Renal cortex interstitium (tissue), 11 donors: ENCODE data around the gene PRSS2. TPM values are rescaled to one million over a fixed set of nuclear protein-coding genes. Genes with fewer than 3 reads are reported as not detected.

ENCODE experiments used
- DNase-seq, 11 donors: peaks; one replicate each; pipeline ENCODE4 v3.0.0-alpha.2; 2013; ENCODE audit warnings: low read depth in 9 of 11, low spot score in 4 of 11; ENCODE audit errors: extremely low read depth in 1 of 11
- polyA plus RNA-seq, 3 donors: library from polyadenylated mRNA; unstranded; fragments of 120-200 nt; gene quantifications; one replicate each; pipeline ENCODE4 v1.2.1, GENCODE V29; 2013; ENCODE audit not compliant: insufficient read length in 3 of 3

The PRSS2 gene
- polyA plus RNA-seq, 3 donors = not detected

DNA sequence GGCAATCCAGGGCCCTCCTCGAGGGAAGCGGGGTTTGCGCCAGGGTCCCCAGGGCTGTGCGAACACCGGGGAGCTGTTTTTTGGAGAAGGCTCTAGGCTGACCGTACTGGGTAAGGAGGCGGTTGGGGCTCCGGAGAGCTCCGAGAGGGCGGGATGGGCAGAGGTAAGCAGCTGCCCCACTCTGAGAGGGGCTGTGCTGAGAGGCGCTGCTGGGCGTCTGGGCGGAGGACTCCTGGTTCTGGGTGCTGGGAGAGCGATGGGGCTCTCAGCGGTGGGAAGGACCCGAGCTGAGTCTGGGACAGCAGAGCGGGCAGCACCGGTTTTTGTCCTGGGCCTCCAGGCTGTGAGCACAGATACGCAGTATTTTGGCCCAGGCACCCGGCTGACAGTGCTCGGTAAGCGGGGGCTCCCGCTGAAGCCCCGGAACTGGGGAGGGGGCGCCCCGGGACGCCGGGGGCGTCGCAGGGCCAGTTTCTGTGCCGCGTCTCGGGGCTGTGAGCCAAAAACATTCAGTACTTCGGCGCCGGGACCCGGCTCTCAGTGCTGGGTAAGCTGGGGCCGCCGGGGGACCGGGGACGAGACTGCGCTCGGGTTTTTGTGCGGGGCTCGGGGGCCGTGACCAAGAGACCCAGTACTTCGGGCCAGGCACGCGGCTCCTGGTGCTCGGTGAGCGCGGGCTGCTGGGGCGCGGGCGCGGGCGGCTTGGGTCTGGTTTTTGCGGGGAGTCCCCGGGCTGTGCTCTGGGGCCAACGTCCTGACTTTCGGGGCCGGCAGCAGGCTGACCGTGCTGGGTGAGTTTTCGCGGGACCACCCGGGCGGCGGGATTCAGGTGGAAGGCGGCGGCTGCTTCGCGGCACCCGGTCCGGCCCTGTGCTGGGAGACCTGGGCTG lies 26.0 kb downstream of the PRSS2 start:
- no peak for DNase-seq

DNA sequence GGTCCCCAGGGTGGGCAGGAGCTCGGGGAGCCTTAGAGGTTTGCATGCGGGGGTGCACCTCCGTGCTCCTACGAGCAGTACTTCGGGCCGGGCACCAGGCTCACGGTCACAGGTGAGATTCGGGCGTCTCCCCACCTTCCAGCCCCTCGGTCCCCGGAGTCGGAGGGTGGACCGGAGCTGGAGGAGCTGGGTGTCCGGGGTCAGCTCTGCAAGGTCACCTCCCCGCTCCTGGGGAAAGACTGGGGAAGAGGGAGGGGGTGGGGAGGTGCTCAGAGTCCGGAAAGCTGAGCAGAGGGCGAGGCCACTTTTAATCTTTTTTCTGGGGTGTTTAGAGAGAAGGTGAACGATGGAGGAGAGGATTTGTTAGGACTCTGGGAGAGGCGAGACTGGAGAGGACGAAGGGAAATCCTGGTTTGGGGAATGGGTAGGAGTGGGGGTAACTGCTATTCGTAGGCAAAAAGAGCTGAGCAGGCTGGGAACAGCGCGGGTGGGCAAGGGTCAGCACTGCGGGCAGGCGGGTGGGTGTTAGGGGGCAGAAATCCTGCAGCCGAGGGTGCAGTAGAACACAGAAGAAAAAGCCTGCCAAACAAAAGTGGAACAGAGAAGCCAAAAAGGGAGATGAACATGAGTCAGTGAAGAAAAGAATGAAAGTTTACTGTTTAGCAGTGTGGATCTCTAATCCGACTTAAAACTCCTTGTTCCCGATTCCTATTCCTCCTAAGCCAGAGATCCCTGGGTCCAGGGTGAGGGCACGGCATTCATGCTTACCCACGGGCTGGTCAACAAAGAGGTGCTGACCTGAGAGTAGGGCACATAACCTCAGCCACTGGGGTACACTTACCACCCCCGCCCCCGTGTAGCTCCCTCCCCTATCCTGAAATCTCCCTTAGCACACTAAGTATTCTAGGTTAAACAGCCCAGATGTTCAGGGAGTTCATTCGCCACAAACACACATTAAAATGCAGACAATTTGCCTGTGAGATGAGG lies 26.9 kb downstream of the PRSS2 start:
- DNase-seq = no peak

DNA sequence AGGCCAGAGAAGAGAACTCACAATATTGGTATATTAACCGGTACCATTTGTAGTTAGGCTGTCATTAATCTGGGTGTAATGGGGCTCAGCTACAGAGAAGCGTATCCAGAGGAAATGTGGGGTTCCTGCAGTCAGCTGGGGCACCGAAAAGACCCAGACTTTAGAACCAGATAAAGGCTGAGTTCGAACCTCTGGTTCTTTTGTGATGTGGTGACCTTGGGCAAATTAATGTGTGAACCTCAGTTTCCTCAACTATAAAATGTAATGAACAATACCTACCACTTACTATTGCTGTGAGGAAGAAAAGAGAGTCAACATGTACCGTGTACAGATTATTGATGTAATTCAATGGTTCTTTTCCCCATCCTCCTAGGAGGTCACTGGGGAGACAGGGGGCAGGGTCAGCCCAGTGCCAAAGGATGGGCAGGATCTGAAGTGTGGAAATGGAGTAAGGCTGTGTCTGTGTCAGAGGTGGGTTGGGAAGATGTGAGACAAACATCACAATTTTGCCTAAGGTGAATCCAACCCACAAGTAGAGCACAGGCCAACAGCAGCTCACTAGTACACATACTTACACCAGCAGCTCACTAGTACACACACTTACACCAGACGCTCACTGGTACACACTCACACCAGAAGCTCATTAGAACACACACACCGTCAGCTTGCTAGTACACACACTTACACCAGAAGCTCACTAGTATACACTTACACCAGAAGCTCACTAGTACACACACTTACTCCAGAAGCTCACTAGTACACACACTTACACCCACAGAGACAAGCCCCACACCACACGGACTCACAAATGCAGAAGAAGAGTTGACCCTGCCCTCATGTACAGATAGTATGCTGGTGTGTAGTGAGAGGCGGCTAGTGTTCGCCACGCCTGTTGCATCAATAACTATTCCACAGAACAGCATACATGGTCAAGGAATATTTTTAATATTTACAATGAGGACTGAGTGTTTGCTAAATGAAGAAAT lies 28.0 kb downstream of the PRSS2 start:
- DNase-seq = no peak

DNA sequence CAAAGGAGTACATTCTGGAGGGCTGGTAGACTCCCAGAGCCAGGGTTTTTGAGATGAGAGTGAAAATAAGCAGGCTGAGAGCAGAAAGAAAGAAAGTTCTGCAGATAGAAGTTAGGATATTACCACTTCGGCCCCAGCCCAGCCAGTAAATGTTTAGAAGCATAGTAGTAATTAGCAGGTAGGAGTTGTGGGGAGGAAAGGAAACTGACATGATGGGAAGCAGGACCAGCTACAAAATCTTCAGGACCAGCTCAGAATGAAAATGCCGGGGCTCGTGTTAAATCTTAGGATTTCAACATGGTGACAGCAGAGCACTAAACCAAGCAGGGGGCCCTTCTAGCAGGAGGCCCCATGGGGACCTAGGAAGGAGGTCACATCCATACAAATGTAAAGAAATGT lies 28.7 kb downstream of the PRSS2 start:
- DNase-seq = no peak

DNA sequence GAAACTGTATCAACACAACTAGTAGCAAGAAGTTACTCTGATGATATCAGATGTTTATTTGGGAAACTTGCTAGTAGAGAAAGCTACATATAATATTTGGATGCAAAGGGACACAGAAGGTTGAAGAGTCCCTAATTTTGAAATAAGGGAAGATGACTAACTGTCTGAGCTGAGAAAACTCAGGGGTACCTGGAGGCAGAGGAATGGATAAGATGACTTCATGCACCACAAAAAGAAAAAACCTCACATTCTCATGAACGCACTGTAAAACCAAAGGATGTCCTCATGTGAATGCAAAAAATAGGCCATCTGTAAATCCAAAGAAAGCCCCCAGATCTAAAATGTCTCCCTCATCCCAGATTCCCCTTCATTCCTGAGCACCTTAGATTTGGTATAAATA lies 29.3 kb downstream of the PRSS2 start:
- no peak for DNase-seq

DNA sequence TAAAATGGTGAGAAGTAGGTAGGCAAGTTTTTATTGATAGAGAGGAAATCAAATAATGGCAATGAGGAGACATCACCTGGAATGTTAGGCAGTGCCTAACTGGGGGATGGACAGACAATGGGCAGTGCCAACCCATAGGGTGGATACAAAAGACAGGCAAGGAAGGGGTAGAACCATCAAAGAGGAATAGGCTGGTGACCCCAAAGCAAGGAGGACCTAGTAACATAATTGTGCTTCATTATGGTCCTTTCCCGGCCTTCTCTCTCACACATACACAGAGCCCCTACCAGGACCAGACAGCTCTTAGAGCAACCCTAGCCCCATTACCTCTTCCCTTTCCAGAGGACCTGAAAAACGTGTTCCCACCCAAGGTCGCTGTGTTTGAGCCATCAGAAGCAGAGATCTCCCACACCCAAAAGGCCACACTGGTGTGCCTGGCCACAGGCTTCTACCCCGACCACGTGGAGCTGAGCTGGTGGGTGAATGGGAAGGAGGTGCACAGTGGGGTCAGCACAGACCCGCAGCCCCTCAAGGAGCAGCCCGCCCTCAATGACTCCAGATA lies 30.0 kb downstream of the PRSS2 start:
- DNase-seq = no peak

DNA sequence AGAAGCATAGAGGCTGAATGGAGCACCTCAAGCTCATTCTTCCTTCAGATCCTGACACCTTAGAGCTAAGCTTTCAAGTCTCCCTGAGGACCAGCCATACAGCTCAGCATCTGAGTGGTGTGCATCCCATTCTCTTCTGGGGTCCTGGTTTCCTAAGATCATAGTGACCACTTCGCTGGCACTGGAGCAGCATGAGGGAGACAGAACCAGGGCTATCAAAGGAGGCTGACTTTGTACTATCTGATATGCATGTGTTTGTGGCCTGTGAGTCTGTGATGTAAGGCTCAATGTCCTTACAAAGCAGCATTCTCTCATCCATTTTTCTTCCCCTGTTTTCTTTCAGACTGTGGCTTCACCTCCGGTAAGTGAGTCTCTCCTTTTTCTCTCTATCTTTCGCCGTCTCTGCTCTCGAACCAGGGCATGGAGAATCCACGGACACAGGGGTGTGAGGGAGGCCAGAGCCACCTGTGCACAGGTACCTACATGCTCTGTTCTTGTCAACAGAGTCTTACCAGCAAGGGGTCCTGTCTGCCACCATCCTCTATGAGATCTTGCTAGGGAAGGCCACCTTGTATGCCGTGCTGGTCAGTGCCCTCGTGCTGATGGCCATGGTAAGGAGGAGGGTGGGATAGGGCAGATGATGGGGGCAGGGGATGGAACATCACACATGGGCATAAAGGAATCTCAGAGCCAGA lies 31.0 kb downstream of the PRSS2 start:
- no peak for DNase-seq

DNA sequence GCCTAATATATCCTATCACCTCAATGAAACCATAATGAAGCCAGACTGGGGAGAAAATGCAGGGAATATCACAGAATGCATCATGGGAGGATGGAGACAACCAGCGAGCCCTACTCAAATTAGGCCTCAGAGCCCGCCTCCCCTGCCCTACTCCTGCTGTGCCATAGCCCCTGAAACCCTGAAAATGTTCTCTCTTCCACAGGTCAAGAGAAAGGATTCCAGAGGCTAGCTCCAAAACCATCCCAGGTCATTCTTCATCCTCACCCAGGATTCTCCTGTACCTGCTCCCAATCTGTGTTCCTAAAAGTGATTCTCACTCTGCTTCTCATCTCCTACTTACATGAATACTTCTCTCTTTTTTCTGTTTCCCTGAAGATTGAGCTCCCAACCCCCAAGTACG lies 31.5 kb downstream of the PRSS2 start:
- no peak for DNase-seq

DNA sequence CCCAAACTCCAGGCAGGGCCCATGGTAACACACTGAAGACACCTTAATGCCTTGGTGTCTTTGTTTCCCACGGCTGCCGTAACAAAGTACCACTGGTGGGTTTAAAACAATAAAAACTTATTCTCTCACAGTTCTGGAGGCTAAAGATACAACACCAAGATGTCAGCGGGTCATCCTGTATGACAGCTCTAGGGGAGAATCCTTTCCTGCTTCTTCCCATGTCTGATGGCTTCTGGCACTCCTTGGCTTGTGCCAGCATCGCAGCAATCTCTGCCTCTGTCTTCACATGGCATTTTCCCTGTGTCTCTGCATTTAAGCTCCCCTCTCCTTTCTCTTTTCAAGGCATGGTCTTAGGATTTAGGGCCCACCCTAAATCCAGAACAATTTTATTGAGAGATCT lies 33.1 kb downstream of the PRSS2 start:
- DNase-seq = no peak

DNA sequence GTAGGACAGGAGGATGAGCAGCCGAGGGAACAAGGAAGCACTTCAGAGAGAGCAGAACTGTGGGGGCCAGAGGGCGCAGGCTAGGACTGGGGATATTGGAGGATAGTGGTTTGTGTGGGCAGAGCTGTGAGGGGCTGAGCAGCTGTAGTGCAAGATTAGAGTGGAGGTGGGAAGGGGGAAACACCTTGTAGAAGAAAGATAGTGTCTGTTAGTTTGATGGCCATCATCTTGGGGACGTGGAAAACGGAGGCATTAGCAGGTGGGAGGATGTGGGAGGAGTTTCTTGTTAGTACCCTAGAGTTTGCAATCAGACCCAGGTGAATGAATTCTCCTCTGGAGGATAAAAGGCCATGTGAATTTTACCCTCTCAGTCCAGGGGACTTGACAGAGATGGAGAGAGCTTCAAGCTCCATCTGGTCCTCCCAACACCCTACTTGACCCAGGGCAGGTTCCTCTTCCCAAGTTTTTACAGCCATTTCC lies 34.0 kb downstream of the PRSS2 start:
- no peak for DNase-seq

DNA sequence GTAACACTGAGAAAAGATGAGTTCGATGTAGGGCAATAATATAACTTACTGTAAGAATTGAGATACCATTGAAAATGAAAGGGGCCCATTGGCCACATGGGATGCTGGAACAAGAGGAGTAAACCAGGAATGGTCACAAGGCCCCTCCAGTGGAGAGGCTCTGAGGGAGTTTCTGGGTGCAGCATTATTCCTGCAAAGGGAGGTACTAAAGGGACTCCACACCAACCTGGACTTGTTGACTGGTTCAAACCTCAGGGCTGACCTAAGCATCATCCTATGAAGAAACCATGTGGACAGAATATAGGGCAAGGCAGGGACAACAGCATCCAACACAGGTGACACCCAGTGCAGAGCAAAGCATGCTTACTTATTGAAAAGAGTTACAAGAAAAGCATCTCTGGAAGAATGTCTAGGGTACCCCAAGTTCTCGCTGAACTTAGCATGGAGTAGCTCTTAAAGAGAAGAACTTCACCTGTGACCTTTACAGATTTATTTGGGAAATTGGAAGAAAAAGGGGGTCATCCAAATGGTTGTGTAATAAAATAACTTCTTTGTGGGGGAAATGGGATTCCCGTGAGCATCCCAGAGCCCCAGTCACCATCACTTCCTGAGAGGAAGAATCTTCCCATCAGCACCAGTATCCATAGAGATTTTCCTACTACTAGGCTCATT lies 34.7 kb downstream of the PRSS2 start:
- no peak for DNase-seq

DNA sequence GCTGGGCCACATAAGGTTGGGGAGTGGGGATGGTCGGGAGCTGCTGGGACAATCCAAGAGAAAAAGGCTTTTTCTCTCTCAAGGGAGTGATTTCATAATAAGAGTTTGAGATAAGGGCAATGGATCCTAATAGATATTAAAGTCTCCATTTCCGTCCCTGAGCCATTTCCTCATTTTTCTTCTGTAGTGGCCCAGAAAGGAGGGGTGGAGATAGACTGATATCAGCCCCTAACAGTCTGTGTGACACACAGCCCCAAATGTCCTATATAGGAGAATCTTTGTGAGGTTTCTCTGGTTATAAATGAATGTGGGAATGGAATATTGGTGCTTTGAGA lies 35.2 kb downstream of the PRSS2 start:
- no peak for DNase-seq

DNA sequence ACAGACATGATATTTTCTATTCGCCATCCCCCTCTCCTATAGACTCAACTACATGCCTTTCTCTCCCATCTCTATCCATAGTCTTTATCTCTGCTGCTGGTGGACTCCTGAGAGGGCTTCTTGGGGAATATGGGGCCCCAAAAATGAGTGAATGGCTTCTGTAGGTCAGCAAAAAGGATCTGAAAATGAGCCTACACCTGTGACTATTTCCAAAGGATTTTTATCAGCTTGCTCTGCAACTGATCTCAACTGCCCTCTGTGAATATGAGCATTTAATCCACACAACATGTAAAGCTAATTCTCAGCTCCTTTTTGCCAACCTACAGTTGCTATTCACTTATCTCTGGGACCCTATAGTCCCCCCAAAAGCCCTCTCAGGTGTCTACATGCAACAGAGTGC lies 36.2 kb downstream of the PRSS2 start:
- DNase-seq = no peak

DNA sequence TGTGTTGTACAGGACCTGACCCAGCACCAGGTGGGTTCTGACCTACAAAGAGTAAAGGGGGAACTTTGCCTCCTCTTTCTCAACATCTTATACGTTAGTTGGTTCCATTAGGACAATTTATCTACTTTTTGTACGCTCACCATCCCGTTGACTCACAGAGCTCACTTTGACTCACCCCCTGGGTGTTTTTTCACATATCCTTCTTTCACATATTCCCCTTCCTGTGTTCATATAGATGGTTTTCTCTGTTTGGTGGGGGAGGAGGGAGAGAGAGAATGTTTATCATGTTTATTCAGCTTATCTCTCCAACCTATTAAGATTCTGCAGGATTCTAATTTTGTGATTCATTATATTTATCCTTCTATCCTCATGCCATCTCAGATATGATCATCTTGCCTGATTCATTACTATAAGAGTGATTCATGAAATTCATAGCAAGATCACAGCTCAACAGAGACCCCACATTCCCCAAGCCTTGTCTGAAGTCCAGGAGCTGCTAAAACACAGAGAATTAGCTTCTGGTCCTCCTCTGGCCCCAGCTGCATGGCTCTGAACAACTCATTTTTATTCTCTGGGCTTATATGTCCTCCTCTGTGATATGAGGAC lies 37.2 kb downstream of the PRSS2 start:
- DNase-seq = no peak

DNA sequence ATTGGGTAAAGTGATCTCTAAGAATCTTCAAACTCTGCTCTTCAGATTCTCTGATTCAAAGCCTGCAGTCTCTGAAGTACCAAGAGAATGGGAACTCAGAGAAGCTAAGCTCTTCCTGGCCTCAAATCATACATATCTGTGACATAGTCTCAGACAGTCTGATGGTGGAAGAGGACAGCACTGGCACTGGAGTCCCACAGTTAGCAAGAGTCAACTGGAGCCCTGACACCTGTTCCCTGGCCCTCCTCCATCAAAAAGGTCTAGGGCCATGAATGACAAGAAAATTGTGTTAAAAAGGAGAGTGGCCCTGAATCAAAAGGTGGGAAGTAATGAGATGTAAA lies 37.7 kb downstream of the PRSS2 start:
- DNase-seq = no peak

DNA sequence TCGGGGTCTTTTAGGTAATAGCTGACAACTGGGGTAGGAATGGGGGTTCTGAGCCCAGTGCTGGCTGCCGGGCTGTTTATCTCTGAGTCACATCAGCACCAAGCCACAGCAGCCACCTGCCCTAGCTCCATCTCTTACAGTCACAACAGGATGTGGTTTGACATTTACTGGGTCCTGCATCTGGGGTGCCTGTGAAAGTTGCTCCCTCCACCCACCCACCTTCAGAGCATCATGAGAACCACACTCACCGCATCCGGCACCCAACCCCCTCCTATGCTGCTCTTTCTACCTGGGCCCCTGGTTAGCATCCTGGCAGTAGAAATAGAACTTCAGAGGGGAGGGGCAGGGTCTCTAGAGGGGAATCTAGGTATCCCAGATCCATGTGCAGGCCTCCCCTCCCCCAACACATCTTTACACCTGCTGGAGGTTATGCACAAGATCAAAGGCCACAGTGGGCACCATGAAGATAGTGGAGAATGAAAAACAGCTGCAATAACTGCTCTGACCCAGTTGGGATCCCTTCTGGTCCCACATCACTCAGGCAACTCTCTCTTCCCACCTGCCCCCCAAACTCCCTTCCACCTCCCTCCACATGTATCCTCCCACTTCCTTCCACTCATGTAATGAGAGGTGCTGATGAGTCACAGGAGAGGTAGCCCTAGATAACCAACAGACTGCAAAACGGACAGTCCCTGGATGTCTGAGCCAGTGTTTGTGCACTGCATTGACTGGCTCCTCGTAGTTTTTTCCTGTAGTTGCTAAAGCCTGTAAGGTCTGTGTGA lies 38.2 kb downstream of the PRSS2 start:
- no peak for DNase-seq
